ENCODE measurements around the gene CCDC142. TPM values are rescaled to one million over a fixed set of nuclear protein-coding genes. Genes with fewer than 3 reads are reported as not detected.

Gene CCDC142
- total RNA-seq, 1 experiment from 2014 or later: 20.4 TPM

- POLR2A ChIA-PET (ENCODE audit: low non-redundant PET): no interaction called here
- no TSS peak for BruUV-seq (replicated peaks)
- intact Hi-C loops (cut with micrococcal nuclease; ENCODE audit: unreplicated experiment): no loop called here
- H3K36me3 ChIP-seq (ENCODE audit: insufficient read depth, low read length, poor library complexity, severe bottlenecking): peaks cover 30% of the 10 kb centered on the region
- H3K4me1 ChIP-seq (ENCODE audit: insufficient read depth, low read length, poor library complexity, severe bottlenecking): peaks cover under 1% of the 10 kb centered on the region
- no peak overlapping the region for H3K4me3 ChIP-seq (ENCODE audit: low read depth, low read length, poor library complexity, severe bottlenecking)
- H3K27me3 ChIP-seq (replicated peaks; ENCODE audit: insufficient read depth, low read depth, low read length, poor library complexity): no peaks in the 10 kb centered on the region
- no peak overlapping the region for H3K27ac ChIP-seq (ENCODE audit: low read depth, low read length, poor library complexity, severe bottlenecking)
- TF ChIP-seq CTCF (conservative IDR thresholded peaks at IDR 0.05; ENCODE audit: low read depth, low read length) (no peak), EZH2 (IDR thresholded peaks at IDR 0.05; ENCODE audit: borderline replicate concordance, low read depth, low read length, poor library complexity, severe bottlenecking) (no peak)
- CTCF ChIA-PET: no interaction called here
- H3K9me3 ChIP-seq (ENCODE audit: low read depth, low read length, poor library complexity, severe bottlenecking): no peaks in the 10 kb centered on the region
- DNase-seq (ENCODE audit: low spot score): no peak
These were observed 56.5 kb downstream of the CCDC142 start for GRCh38 chr2:74426181-74426758.

- no peak for TF ChIP-seq EZH2 (IDR thresholded peaks at IDR 0.05; ENCODE audit: borderline replicate concordance, low read depth, low read length, poor library complexity, severe bottlenecking)
- TF ChIP-seq CTCF (conservative IDR thresholded peaks at IDR 0.05; ENCODE audit: low read depth, low read length): no peak
- Histone ChIP-seq H3K9me3 (ENCODE audit: low read depth, low read length, poor library complexity, severe bottlenecking) (no peaks in the 10 kb centered on the region), H3K4me3 (ENCODE audit: low read depth, low read length, poor library complexity, severe bottlenecking) (no peak overlapping the region), H3K27me3 (replicated peaks; ENCODE audit: insufficient read depth, low read depth, low read length, poor library complexity) (no peaks in the 10 kb centered on the region), H3K36me3 (ENCODE audit: insufficient read depth, low read length, poor library complexity, severe bottlenecking) (peaks cover 28% of the 10 kb centered on the region), H3K4me1 (ENCODE audit: insufficient read depth, low read length, poor library complexity, severe bottlenecking) (peaks cover 4% of the 10 kb centered on the region), H3K27ac (ENCODE audit: low read depth, low read length, poor library complexity, severe bottlenecking) (no peak overlapping the region)
- CTCF ChIA-PET: no interaction called here
- no peak for DNase-seq (ENCODE audit: low spot score)
- TSS peak; percentile 24 for BruUV-seq (replicated peaks)
- intact Hi-C loops (cut with micrococcal nuclease; ENCODE audit: unreplicated experiment): no loop called here
- POLR2A ChIA-PET (ENCODE audit: low non-redundant PET): no interaction called here
These were observed 57.3 kb downstream of the CCDC142 start for GRCh38 chr2:74425523-74425922.

GRCh38 chr2:74424995-74425406 lies 57.8 kb downstream of the CCDC142 start:
- TF ChIP-seq EZH2 (IDR thresholded peaks at IDR 0.05; ENCODE audit: borderline replicate concordance, low read depth, low read length, poor library complexity, severe bottlenecking): no peak
- TF ChIP-seq CTCF (conservative IDR thresholded peaks at IDR 0.05; ENCODE audit: low read depth, low read length): no peak
- intact Hi-C loops (cut with micrococcal nuclease; ENCODE audit: unreplicated experiment): no loop called here
- Histone ChIP-seq H3K4me1 (ENCODE audit: insufficient read depth, low read length, poor library complexity, severe bottlenecking) (peaks cover 4% of the 10 kb centered on the region), H3K36me3 (ENCODE audit: insufficient read depth, low read length, poor library complexity, severe bottlenecking) (peaks cover 28% of the 10 kb centered on the region), H3K9me3 (ENCODE audit: low read depth, low read length, poor library complexity, severe bottlenecking) (no peaks in the 10 kb centered on the region), H3K27me3 (replicated peaks; ENCODE audit: insufficient read depth, low read depth, low read length, poor library complexity) (no peaks in the 10 kb centered on the region), H3K4me3 (ENCODE audit: low read depth, low read length, poor library complexity, severe bottlenecking) (no peak overlapping the region), H3K27ac (ENCODE audit: low read depth, low read length, poor library complexity, severe bottlenecking) (no peak overlapping the region)
- DNase-seq (ENCODE audit: low spot score): no peak
- no TSS peak for BruUV-seq (replicated peaks)
- ChIA-PET POLR2A (ENCODE audit: low non-redundant PET) (no interaction called here), CTCF (no interaction called here)
